Neural cell (in vitro differentiated cells): ENCODE results near the gene AHNAK2.

ENCODE experiments used
- CTCF ChIP-seq: fragments of 450-650 bp; IDR thresholded peaks from 2 replicates; pipeline ENCODE4 v1.5.1; 2014; ENCODE audit warnings: antibody characterized with exemption, mild to moderate bottlenecking, moderate library complexity; ENCODE audit not compliant: poor library complexity, severe bottlenecking
- EP300 ChIP-seq: fragments of 450-650 bp; conservative IDR thresholded peaks from 2 replicates; pipeline ENCODE4 v1.6.1; 2014; ENCODE audit warnings: antibody characterized with exemption, mild to moderate bottlenecking, moderate library complexity; ENCODE audit not compliant: poor library complexity, severe bottlenecking
- REST ChIP-seq: IDR thresholded peaks from 2 replicates; pipeline ENCODE4 v1.6.1; 2012; ENCODE audit warnings: borderline replicate concordance
- TAF1 ChIP-seq: IDR thresholded peaks from 2 replicates; pipeline ENCODE4 v1.6.1; 2012; ENCODE audit warnings: low read depth

GRCh38 chr14:104933746-104934733 is 44.1 kb downstream of the AHNAK2 start:
- TF ChIP-seq EP300 (no peak), CTCF (no peak), TAF1 (no peak), REST (no peak)
